ENCODE measurements around the gene B4GALNT1.
A peak's percentile ranks its signal among the peaks of the same experiment; 100 is the strongest.
"Not testable (repeated sequence)": the region's sequence is repeated elsewhere in the genome, so short reads cannot be mapped to it uniquely, and the experiment has no call there.

The B4GALNT1 gene

DNA sequence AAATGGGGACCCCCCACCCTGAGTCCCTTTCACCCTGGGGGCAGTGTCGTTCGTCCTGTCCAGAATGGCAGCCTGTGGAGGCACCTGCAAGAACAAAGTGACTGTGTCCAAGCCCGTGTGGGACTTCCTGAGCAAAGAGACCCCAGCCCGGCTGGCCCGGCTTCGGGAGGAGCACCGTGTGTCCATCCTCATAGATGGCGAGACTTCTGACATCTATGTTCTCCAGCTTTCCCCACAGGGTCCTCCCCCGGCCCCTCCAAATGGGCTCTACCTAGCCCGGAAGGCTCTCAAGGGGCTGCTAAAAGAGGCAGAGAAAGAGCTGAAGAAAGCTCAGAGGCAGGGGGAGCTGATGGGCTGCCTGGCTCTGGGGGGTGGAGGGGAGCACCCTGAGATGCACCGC, 26.2 kb downstream of the B4GALNT1 start:
- DNase-seq: no peak

DNA sequence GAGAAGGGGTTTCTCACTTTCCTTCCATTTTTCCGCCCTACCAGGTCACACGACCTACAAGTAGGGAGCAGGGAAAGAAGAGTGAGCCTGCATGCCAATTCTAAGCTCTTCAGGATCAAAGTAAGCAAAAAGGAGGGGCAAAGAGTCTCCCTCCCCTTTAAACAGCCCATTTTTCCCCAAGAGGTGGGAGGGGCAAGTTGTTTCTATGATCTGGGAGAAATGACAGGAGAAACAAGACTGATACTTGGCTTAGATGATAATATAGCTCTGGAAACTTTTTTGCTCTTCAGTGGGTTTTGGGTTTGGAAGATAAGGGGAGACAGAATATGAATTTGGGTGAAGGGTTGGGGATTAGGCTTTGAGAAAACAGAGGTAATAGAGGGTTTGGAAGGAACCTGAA, 26.6 kb downstream of the B4GALNT1 start:
- DNase-seq: no peak

DNA sequence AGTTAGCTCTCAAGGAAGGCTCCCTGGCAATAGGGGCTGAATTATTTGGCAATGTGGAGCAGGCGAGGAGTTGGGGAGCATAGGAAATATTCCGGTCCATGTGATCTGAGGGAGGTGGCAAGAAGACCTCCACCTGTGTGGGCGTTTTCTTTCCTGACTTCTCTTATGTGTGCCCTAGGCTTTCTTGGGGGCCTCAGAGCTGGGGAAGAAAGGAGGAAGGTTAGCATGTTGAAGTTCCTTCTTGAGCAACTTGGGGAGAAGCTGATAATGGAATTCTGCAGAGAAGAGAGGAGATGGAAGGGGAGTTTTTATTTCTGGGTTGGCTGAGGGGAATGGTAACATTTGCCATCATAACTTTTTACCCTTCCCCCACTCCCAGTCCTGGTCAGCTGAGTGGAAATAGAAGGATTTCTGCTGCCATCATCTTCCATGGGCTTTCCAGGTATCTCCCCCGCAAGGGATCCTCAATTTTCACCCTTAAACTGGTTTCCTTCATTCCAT, 27.1 kb downstream of the B4GALNT1 start:
- DNase-seq: no peak

DNA sequence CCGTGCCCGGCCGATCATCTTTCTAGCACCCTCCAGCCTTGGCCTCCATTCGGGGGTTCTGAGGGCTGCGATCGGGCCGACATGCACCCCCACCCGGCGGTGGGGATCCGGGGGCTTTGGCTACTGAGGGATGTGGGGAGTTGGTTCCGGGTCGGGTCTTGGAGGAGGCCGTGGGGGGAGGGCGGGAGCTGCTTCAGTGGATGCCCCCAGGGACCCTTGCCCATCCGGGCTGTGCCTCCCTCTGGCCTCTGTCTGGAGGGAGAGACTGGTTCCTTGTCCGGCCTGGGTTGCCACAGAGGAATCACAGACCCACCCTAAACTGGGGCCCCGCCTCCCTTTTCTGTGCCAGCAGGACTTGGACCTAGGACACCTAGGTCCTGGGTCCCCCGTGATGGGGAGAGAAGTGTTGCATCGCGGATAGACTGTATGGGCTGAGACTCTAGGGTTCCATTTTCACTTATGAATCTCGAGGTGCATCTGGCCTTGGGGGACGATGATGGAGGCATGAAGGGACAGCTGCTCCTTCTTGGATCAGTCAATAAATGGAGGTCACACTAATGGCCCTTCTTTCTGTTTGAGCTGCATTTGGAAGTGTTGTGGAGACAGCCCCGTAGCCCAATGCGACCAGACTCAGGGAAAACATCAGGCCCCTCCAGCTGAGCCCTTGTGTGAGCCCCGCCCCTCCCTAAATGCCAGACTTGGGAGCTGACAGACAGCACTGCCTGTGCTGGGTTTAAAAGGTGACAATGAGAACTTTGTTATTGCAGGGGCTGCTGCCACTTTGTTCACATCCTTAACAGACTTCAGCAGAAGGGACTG, 27.8 kb downstream of the B4GALNT1 start:
- DNase-seq: peak; percentile 13 to 28

DNA sequence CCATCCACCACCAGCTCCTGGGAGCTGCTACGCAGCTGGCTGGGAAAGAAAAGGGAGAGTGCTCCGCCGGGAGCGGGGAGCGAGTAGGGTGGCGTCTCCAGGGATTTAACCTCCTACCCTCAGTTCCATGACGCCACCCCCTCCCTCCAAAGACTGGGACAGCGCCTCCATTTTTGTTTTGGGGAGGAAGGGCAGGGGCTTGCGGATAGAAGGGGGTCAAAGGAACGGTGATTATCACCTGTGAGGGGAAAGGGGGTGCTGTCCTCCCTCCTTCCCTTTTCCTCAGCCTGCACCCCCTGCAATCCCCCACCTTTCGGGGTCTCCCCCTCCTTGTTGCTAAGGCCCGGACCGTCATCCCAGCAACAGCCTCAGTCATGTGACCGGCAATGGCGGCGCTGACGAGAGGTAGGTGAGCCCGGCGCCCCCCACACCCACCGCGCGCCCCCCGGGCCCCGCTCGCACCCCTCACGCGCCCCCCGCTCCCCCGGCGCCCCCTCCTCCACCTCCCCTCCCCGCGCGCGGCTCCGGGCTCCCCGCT, 28.5 kb downstream of the B4GALNT1 start, which contains the start of gene DTX3:
DTX3 (plus strand) TSS at position 371 of the 538 bp plus-strand sequence. CDS start 1,694 bp downstream, outside the sequence.
- DNase-seq: peak; percentile 43 to 55

DNA sequence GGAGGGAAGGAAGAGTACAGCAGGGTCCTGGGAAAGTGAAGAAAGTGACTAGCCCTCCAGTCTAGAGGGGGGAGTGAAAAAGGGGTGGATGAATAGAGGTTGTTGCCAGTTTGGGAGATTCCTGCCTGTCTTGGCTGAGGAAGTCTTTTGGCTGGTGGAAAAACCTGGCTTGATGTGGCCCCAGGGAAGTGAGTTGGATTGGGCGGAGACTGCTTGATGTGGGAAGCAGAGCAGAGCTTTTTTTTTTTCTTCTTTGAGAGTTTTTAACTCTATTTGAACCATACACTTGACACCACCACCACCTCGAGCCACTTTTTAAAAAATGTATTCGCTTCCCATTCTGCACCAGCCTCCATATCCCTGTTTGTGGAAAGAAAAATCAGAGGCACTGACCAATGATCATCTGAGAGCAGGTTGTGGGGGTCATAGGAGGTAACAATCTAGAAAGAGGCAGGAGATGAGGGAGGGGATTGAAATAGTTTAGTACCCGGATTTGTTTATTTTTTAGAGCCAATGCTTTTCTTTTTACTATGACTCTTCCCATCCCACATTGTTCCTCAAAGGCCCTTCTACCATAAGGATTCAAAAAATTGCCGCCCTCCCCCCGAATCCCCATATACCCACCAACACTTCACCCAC, 29.1 kb downstream of the B4GALNT1 start:
- DNase-seq: no peak

DNA sequence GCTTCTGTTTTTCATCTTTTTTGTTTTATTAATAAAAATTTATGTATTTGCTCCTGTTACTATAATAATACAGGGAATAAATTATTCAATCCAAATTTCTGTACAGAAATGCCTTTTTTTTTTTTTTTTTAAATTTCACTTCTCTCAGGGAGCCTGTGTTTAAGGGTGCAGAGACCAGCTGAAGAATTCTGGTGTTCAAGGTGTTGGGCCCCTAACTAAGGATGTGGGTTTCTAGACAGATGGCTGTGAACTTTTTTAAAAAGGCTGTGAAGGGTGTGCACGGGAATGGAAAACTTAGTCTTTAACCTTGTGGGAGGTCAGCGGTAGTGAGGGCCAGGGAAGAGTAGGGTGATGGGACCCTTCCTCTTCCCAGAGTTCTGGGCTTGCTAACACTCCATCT, 29.7 kb downstream of the B4GALNT1 start:
- no peak for DNase-seq

DNA sequence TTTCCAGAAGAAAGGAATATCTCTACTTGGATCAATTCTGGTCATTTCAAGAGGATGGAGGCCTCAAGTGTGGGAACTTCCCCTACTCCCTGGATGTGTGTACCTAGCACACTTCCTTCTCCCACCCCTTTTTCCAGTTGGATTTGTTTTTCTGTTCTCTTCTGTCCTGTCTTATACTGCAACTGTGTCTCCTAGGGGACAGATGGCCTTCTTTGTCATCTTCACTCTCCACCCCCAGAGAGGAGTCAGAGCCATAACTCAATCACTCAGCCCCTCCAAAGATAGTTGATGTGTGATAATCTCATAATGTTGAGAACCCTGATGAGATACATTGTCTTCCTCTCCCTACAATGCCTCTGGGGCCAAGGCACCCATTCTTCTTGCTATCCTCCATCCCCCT, 30.5 kb downstream of the B4GALNT1 start:
- DNase-seq: no peak

DNA sequence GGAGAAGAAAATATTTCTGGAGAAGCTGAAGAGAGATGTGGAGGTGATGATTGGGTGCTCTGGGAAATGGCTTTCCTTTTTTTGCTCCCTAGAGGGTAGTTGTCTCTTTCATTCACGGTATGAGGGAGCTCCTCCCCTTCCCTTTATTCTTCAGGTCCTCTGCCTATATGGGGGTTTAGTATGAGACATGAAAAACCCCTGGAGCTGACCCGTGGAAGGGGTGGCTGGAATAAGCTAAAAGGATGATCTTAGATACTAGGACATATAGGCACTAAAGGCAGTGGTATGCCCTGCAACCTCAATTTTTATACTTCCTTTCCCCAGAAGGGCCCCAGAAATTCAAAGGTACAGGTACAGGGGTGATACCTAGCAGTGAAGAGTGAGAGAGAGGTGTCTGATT, 32.6 kb downstream of the B4GALNT1 start:
- no peak for DNase-seq

DNA sequence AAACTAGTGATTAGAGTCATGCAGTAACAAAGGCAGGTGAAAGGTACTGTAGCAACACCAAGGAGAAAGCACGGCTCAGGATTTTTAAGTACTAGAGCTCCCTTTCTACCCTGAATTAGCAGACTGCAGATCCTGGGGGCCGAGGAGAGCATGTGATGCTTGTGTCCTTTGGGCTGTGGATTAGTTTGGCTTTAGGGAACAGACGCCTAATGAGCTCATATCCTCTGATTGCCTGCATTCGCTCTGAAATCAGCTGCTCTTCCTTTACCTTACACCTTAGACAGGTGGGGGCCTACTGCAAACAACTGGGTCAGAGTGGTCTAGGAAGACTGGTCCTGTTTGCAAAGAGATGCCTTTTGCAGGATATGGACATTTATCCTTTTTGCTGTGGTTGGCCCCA, 39.8 kb downstream of the B4GALNT1 start:
- no peak for DNase-seq

DNA sequence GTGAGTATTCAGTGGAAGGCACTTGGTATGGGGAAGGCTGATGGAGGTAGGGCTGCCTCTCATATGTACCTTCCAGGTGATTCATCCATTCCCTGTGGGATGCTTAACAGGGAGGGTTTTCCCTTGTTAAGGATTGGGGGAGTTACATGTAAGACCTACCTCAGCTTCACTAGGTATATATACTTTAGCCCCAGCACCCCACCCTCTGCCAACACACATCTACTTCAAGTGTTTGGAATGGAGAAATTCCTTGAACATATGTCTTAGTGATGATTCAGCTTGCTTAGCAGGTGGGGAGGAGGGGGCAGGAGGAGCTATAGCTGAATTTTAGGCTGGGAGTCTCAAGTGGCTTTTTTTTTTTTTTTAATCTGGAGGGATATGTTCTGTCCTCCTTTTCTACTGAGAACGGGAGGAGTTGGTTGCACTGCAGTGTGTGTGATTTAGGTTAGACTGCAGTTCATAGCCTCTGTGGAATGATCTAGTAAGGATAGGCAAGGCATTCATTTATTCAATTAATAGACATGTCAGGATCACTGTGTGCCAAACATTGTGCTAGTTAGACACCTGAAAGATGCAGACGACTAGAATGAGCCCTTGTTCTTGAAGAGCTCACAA, 40.3 kb downstream of the B4GALNT1 start:
- no peak for DNase-seq

DNA sequence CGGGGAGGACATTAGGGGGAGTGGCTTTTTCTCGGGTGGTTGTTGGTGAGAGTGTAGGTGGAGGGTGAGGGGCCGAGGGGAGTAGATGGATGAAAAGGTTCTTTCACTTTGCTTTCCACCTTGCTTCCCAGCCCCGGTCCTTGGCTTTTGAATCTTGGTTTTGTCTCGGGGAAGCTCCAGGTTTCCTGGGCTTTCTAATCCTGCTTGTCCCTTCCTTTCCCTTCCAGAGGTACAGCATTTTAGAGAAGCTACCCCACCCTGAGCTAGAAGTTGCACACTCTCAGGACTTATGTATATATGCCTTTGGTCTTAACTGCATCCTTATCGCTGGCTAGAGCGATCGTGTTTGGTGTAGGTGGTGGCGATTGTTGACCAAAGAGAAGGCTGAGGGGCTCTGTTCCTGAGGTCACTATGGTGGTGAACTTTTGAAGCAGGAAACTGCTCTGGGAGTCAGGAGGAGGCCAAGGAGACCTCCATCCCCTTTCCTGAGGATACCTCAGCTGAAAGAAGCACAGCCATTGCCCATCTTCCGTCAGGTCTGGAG, 41.1 kb downstream of the B4GALNT1 start:
- no peak for DNase-seq

DNA sequence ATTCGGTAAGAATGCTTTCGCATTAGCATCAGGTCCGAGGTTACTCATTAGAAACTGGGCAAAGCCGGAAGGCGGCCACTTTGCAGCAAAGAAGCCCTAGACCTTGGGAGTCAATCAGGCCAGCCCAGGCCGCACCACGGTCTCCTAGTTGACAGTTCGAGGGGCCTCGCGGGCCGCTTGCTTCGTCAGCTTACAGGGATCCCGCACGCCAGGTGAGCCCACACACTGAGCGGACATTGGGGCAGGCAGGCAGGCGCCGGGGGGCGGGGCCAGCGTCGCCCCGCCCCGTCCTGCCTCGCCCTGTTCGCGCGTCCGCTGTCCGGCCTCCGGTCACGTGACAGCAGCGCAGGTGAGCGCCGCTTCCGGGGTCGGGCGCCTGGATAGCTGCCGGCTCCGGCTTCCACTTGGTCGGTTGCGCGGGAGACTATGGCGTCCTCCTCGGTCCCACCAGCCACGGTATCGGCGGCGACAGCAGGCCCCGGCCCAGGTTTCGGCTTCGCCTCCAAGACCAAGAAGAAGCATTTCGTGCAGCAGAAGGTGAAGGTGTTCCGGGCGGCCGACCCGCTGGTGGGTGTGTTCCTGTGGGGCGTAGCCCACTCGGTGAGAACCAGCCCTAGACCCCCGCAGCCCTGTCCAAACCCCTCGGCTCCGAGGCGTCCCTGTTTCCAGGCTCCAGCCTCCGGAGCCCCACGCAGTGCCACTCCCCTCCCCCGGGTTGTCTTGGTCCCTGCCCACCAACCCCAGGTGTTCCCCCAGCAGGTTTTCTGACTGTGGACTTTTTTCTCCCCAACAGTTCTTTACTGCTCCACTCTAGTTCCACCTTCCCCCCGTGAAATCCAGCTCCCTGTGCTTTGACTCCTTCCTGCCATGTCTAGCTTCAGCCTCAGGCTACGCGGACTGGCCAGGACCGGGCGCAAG, 41.9 kb downstream of the B4GALNT1 start, which contains the start of gene PIP4K2C:
PIP4K2C (plus strand) TSS at position 329 of the 918 bp plus-strand sequence; CDS start at position 427, 98 bp downstream.
- DNase-seq: peak; percentile 76 to 84

DNA sequence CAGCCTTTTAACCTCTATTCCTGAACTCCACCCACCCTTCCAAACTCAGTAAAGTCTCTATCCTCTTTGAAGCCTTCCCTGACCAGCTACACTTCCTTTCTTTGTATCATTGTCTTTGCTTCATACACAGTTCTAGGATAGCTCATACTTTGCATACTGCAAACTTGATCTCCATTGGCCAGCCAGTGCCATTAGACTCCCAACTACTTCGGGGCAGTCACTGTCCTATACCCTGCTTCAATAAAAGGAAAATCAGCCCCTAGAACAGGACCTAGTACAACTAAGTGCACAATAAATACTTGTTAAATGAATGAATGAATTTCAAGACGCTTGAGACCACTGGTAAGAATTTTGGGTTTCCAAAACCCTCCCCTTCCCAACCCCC, 42.5 kb downstream of the B4GALNT1 start:
- no peak for DNase-seq

DNA sequence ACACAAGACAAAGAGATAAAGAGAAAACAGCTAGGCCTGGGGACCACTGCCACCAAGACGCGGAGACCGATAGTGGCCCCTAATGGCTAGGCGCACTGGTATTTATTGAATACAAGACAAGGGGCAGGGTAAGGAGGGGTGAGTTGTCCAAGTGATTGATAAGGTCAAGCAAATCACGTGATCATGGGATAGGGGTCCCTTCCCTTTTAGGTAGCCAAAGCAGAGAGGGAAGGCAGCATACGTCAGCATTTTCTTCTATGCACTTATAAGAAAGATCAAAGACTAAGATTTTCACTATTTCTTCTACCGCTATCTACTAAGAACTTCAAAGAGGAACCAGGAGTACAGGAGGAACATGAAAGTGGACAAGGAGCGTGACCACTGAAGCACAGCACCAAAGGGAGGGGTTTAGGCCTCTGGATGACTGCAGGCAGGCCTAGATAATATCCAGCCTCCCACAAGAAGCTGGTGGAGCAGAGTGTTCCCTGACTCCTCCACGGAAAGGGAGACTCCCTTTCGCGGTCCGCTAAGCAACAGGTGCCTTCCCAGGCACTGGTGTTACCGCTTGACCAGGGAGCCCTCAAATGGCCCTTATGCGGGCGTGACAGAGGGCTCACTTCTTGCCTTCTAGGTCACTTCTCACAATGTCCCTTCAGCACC, 43.9 kb downstream of the B4GALNT1 start:
- DNase-seq: not testable (repeated sequence)

DNA sequence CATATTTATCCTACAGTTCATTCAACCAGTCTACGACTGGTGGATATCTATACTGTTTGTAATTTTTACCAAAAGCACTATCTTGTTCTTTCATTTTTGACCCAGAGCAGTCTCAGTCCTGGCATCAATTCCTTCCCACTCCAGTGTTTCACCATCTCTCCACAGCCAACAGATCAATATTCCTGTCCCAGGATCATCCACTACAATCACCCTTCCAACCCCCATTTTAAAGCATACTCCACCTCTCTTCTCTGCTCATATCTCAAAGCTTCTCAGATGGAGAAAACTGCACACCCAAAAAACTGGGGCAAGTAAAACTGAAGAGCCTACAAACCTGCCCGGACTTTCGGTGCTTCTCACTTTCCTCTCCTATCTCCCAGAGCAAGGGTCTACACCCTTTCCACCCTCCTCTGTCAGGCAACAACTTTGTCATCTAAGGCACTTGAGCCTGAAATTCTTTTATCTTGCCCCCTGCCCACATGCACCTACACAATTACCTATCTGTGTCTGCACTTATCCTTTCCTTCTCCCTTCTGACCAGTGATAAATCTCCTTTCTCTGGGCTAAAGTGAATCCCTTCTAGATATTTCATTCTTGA, 46.1 kb downstream of the B4GALNT1 start:
- no peak for DNase-seq

DNA sequence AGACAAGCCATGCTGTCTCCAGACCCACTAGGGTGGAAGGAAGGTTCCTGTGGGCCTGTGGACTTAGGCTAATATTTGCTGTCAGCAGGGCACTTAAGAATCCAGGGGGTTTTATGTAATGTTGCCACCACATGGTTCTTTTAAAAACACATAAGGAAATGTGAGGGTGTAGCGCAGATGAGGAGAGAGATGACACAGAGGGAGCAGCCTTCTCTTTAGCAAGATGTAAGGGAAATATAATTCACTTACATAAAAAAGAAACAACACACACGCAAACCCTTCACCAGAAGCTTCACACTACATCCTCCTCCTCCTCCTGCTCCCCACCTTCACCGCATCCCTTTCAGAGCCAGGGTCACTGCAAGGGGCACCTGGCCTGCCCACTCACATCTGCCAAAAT, 46.9 kb downstream of the B4GALNT1 start:
- no peak for DNase-seq

DNA sequence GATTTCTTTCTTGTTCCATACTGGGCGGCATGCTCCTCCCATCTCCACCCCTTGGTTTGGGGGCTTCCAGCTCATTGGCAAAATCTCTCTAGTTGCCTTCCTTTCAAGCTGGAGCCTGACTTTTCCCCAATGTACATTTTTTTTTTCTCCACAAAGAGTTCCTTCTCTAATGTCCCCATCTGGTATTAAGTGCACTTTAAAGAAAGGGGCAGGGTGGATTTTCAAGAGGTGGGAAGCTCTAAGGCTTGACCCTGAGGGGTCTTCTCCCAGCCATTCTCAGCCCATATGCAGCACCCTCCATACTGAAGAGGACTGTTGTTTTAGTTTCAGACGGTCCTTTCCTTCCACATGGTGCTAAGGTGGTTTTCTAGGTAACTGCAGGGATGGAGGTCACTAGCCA, 47.8 kb downstream of the B4GALNT1 start:
- no peak for DNase-seq

DNA sequence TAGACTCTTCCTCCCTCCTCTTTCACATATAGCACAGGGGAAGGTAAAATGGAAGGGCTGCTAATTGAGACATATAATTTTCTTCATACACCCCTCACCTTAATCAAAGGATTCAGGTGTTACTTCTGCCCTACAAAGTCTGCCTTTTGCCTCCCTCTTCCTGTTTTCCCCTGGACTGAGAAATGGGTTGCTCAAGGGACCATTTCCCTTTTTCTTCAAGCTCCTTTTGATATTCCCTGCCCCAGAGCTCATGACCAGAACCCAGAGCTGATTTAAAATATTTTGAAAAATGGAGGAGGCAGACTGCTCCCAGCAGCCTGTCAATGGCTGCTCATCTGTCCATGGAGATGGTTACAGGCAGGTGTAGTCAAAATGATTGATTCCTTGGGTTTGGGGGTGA, 48.3 kb downstream of the B4GALNT1 start:
- DNase-seq: no peak

DNA sequence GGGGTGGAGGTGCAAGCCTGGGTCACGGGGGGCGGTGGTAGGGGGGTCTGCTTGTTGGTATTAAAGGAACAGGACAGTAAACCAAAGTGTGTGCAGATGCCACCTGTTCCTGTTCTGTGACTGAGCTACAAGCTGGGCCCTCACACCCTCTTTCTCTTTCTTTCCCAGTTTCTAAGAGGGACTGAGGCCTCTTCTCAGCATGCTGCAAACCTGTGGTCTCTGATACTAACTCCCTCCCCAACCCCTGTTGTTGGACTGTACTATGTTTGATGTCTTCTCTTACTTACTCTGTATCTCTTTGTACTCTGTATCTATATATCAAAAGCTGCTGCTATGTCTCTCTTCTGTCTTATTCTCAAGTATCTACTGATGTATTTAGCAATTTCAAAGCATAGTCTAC, 49.0 kb downstream of the B4GALNT1 start:
- no peak for DNase-seq
